ENCODE data around the gene PROSER2. TPM values are rescaled to one million over a fixed set of nuclear protein-coding genes. Genes with fewer than 3 reads are reported as not detected.

PROSER2 gene, protein sequence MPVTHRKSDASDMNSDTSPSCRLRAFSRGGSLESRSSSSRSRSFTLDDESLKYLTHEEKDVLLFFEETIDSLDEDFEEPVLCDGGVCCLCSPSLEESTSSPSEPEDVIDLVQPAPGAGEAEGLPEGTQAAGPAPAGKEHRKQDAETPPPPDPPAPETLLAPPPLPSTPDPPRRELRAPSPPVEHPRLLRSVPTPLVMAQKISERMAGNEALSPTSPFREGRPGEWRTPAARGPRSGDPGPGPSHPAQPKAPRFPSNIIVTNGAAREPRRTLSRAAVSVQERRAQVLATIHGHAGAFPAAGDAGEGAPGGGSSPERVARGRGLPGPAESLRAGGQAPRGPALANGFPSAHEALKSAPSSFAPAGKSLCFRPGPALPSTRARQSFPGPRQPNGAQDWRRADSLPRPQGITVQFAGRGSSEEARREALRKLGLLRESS
- total RNA-seq (2022; extraction: Qiagen RNA extraction), result 32.8 to 46.7 TPM (median 46.4 TPM) in 5 replicates

DNA sequence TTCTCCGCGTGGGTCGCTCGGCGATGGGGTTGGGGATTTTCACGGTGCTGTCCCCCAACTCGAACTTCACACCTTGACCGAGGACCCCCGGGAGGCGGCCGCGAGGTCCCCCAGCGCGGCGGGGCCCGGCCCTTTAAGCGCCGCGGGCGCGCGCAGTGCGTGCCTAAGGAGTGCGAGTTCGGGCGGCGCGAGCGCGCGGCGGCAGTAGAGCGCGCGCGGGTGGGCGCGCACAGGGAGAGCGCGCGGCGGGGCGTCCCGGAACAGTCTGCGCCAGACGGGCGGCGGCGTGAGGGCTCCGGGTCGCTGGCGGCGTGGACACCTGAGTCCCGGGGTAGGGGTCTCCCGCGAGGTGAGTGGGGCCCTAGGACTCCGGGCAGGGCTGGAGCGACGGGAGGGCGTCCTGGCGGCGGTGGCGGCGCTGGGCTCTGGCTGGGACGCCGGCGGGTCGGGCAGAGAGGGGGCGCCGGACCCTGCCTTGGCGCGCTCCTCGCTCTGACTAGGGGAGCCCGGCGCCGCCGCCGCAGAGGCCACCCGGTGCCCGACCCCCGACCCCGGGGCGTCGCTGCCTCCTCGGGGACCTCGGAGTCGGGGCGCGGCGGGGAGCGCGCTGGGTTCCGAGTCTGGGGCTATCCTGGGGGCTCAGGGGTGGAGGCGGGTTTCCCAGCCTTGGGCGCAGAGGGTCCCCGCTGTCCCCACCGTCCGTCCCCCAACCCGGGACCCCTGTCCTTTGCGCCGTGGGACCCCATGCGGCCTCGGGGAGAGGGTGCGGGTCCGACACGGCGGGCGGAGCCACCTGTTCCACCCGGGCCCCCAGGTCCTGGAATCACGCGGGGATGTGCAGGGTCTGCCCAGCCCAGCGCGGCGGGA lies at the start of gene PROSER2:
Gene PROSER2, plus strand, starts transcription at position 235 of the 867 bp plus-strand sequence. CDS start 28,722 bp downstream, outside the sequence.

Other genes with a start within 250 kb of the PROSER2 start
- gene USP6NL, start 211.7 kb upstream of the PROSER2 start, total RNA-seq (2022; extraction: Qiagen RNA extraction), result 10.8 to 13.0 TPM (median 11.8 TPM) in 5 replicates
- gene ECHDC3, start 81.0 kb upstream of the PROSER2 start, total RNA-seq (2022; extraction: Qiagen RNA extraction), result 9.4 to 10.9 TPM (median 10.4 TPM) in 5 replicates
- gene UPF2, start 219.5 kb downstream of the PROSER2 start, total RNA-seq (2022; extraction: Qiagen RNA extraction), result 11.9 to 16.2 TPM (median 12.8 TPM) in 5 replicates
- gene DHTKD1, start 245.6 kb downstream of the PROSER2 start, total RNA-seq (2022; extraction: Qiagen RNA extraction), result 7.6 to 10.5 TPM (median 9.5 TPM) in 5 replicates